Measurements from ENCODE around the gene ARL8A.
"Not testable (repeated sequence)": the region's sequence is repeated elsewhere in the genome, so short reads cannot be mapped to it uniquely, and the experiment has no call there.

The ARL8A gene

GRCh38 chr1:202144402-202145067 is at the start of gene ARL8A:
Gene ARL8A, minus strand, starts transcription at chr1:202144737. Its CDS starts 165 bp downstream, at chr1:202144572.
- peak; percentile 45 for DNase-seq (ENCODE audit: low read depth)

GRCh38 chr1:202194328-202194648 is 49.8 kb upstream of the ARL8A start:
- DNase-seq (ENCODE audit: low read depth), result no peak

- DNase-seq (ENCODE audit: low read depth), result no peak
These were observed 49.2 kb upstream of the ARL8A start, which contains the start of gene LGR6 for GRCh38 chr1:202193614-202194327. Gene LGR6, plus strand, starts transcription at chr1:202193799. Its CDS starts 191 bp downstream, at chr1:202193990.

GRCh38 chr1:202192770-202193613 is 48.5 kb upstream of the ARL8A start:
- DNase-seq (ENCODE audit: low read depth), result peak; percentile 39

GRCh38 chr1:202191391-202191790 is 46.9 kb upstream of the ARL8A start:
- DNase-seq (ENCODE audit: low read depth), result not testable (repeated sequence)

- DNase-seq (ENCODE audit: low read depth), result no peak
These were observed 45.6 kb upstream of the ARL8A start for GRCh38 chr1:202189918-202190715.

- DNase-seq (ENCODE audit: low read depth), result peak; percentile 64
These were observed 44.7 kb upstream of the ARL8A start for GRCh38 chr1:202189001-202189790.

- no peak for DNase-seq (ENCODE audit: low read depth)
These were observed 43.3 kb upstream of the ARL8A start for GRCh38 chr1:202187697-202188407.

GRCh38 chr1:202187041-202187671 is 42.6 kb upstream of the ARL8A start:
- DNase-seq (ENCODE audit: low read depth), result no peak

- no peak for DNase-seq (ENCODE audit: low read depth)
These were observed 41.8 kb upstream of the ARL8A start for GRCh38 chr1:202186327-202186726.

- peak; percentile 59 for DNase-seq (ENCODE audit: low read depth)
These were observed 40.4 kb upstream of the ARL8A start for GRCh38 chr1:202184750-202185460.

- DNase-seq (ENCODE audit: low read depth), result no peak
These were observed 37.7 kb upstream of the ARL8A start for GRCh38 chr1:202182040-202182877.

- DNase-seq (ENCODE audit: low read depth), result no peak
These were observed 37.0 kb upstream of the ARL8A start for GRCh38 chr1:202181586-202181985.

- DNase-seq (ENCODE audit: low read depth), result not testable (repeated sequence)
These were observed 36.2 kb upstream of the ARL8A start for GRCh38 chr1:202180751-202181139.

- no peak for DNase-seq (ENCODE audit: low read depth)
These were observed 35.6 kb upstream of the ARL8A start for GRCh38 chr1:202179828-202180750.

GRCh38 chr1:202176949-202177927 is 32.7 kb upstream of the ARL8A start:
- no peak for DNase-seq (ENCODE audit: low read depth)

All from stimulated activated CD8-positive, alpha-beta memory T cell treated with anti-CD3 and anti-CD28 coated beads, Interleukin-12 subunit alpha, Interleukin-12 subunit beta, amount 100 ng/mL, for 1 hour (primary cell).